Hepatocyte (in vitro differentiated cells): ENCODE data around the gene UBR1. TPM values are rescaled to one million over a fixed set of nuclear protein-coding genes. Genes with fewer than 3 reads are reported as not detected.

Source experiments
- DNase-seq: peaks from one replicate; pipeline ENCODE4 v3.0.0-alpha.2; 2016; ENCODE audit warnings: low spot score
- H2AFZ ChIP-seq: fragments of 200-600 bp; sonication (generic); 2 replicates; pipeline ENCODE4 v1.6.0; 2016; ENCODE audit warnings: antibody characterized with exemption, mild to moderate bottlenecking
- H3K27ac ChIP-seq: fragments of 200-600 bp; sonication (generic); 2 replicates; pipeline ENCODE4 v1.5.1; 2016; ENCODE audit warnings: mild to moderate bottlenecking
- H3K27me3 ChIP-seq: fragments of 200-600 bp; sonication (generic); 2 replicates; pipeline ENCODE4 v1.6.1; 2016
- H3K36me3 ChIP-seq: fragments of 200-600 bp; sonication (generic); replicated peaks from 2 replicates; pipeline ENCODE4 v1.5.1; 2016; ENCODE audit warnings: low read depth; ENCODE audit not compliant: insufficient read depth
- H3K4me1 ChIP-seq: fragments of 200-600 bp; sonication (generic); 2 replicates; pipeline ENCODE4 v1.5.1; 2016; ENCODE audit warnings: mild to moderate bottlenecking, moderate library complexity; ENCODE audit not compliant: insufficient read depth
- H3K4me2 ChIP-seq: fragments of 200-600 bp; sonication (generic); 2 replicates; pipeline ENCODE4 v1.6.0; 2016
- H3K4me3 ChIP-seq: fragments of 200-600 bp; sonication (generic); 2 replicates; pipeline ENCODE4 v1.5.1; 2016; ENCODE audit warnings: mild to moderate bottlenecking
- H3K79me2 ChIP-seq: fragments of 200-600 bp; sonication (generic); 2 replicates; pipeline ENCODE4 v1.6.0; 2017; ENCODE audit warnings: mild to moderate bottlenecking
- H3K9me2 ChIP-seq: fragments of 200-600 bp; sonication (generic); replicated peaks from 2 replicates; pipeline ENCODE4 v1.6.0; 2017; ENCODE audit warnings: mild to moderate bottlenecking; ENCODE audit not compliant: insufficient read depth
- H3K9me3 ChIP-seq: fragments of 200-600 bp; sonication (generic); 2 replicates; pipeline ENCODE4 v1.5.1; 2016; ENCODE audit warnings: low read depth, mild to moderate bottlenecking
- H4K20me1 ChIP-seq: fragments of 200-600 bp; sonication (generic); 2 replicates; pipeline ENCODE4 v1.6.0; 2016; ENCODE audit warnings: mild to moderate bottlenecking; ENCODE audit not compliant: insufficient read depth, poor library complexity, severe bottlenecking
- CTCF ChIP-seq: fragments of 200-600 bp; sonication (generic); IDR thresholded peaks from 2 replicates; pipeline ENCODE4 v1.5.1; 2016; ENCODE audit warnings: antibody characterized with exemption, mild to moderate bottlenecking; ENCODE audit not compliant: poor library complexity
- EZH2 ChIP-seq: fragments of 200-600 bp; sonication (generic); IDR thresholded peaks from 2 replicates; pipeline ENCODE4 v1.6.1; 2016; ENCODE audit warnings: antibody characterized with exemption, mild to moderate bottlenecking, borderline replicate concordance
- EZH2phosphoT487 ChIP-seq: fragments of 200-600 bp; sonication (generic); IDR thresholded peaks from one replicate; pipeline ENCODE4 v1.6.1; 2018; ENCODE audit warnings: antibody characterized with exemption, mild to moderate bottlenecking, low read depth, moderate library complexity; ENCODE audit not compliant: unreplicated experiment, severe bottlenecking
- WGBS: methylation state at CpG from one replicate; pipeline ENCODE4 v1.1.6; 2016; ENCODE audit warnings: low lambda C conversion rate; ENCODE audit errors: missing lambda C conversion rate; 5-methylcytosine and 5-hydroxymethylcytosine counted together
- polyA plus RNA-seq: library from polyadenylated mRNA; unstranded; fragments of >200 nt; fragmentation: Nextera tagmentation; extraction: Ambion mirVana; gene quantifications from 2 replicates; pipeline ENCODE4 v1.2.1, GENCODE V29; 2016
- total RNA-seq: library from RNA; depleted of rRNA; stranded (reverse); fragments of >200 nt; gene quantifications from 2 replicates; pipeline ENCODE4 v1.2.3, GENCODE V29; 2014

Gene UBR1
- total RNA-seq (31.0 and 32.5 TPM in 2 replicates), polyA plus RNA-seq (11.9 and 14.8 TPM in 2 replicates)

- no peaks in the 10 kb centered on the region for H3K36me3 ChIP-seq
- H3K79me2 ChIP-seq, result peaks cover 48% of the 10 kb centered on the region
- TF ChIP-seq EZH2, result no peak
- no peak for TF ChIP-seq EZH2phosphoT487
- no peak for TF ChIP-seq CTCF
- H3K9me3 ChIP-seq, result no peaks in the 10 kb centered on the region
- H3K27ac ChIP-seq, result peak within 1 kb of the TSS; percentile 92
- no peaks in the 10 kb centered on the region for H3K9me2 ChIP-seq
- peaks cover 17% of the 10 kb centered on the region for H3K4me1 ChIP-seq
- DNase-seq, result peak; percentile 94
- 1% methylated on average over 33 of the region's 33 CpGs for WGBS
- no peaks in the 10 kb centered on the region for H4K20me1 ChIP-seq
- peak within 1 kb of the TSS; percentile 93 for H2AFZ ChIP-seq
- no peaks in the 10 kb centered on the region for H3K27me3 ChIP-seq
- peak within 1 kb of the TSS; percentile 78 for H3K4me3 ChIP-seq
- peak within 1 kb of the TSS; percentile 87 for H3K4me2 ChIP-seq
Measured at GRCh38 chr15:43105778-43106485, at the start of gene UBR1. TSS of gene UBR1 (minus strand) at chr15:43106038. CDS start at chr15:43106022, 16 bp downstream.

- Histone ChIP-seq H3K27ac (no peak overlapping the region), H3K4me1 (no peaks in the 10 kb centered on the region), H2AFZ (no peak overlapping the region), H3K27me3 (no peaks in the 10 kb centered on the region), H3K4me3 (no peak overlapping the region), H3K4me2 (no peak overlapping the region), H3K9me3 (no peaks in the 10 kb centered on the region), H3K9me2 (no peaks in the 10 kb centered on the region), H3K79me2 (no peaks in the 10 kb centered on the region), H3K36me3 (no peaks in the 10 kb centered on the region), H4K20me1 (no peaks in the 10 kb centered on the region)
- TF ChIP-seq CTCF, result no peak
- TF ChIP-seq EZH2phosphoT487, result no peak
- no peak for TF ChIP-seq EZH2
- DNase-seq, result no peak
Measured at GRCh38 chr15:43153269-43153668, 47.4 kb upstream of the UBR1 start.

GRCh38 chr15:43151688-43152087, 45.9 kb upstream of the UBR1 start:
- DNase-seq, result no peak
- no peaks in the 10 kb centered on the region for H4K20me1 ChIP-seq
- no peak overlapping the region for H3K4me3 ChIP-seq
- no peak overlapping the region for H2AFZ ChIP-seq
- no peaks in the 10 kb centered on the region for H3K79me2 ChIP-seq
- 84% methylated on average over 2 of the region's 2 CpGs for WGBS
- no peaks in the 10 kb centered on the region for H3K4me1 ChIP-seq
- H3K36me3 ChIP-seq, result no peaks in the 10 kb centered on the region
- no peaks in the 10 kb centered on the region for H3K9me3 ChIP-seq
- H3K27me3 ChIP-seq, result no peaks in the 10 kb centered on the region
- H3K9me2 ChIP-seq, result no peaks in the 10 kb centered on the region
- no peak for TF ChIP-seq CTCF
- no peak for TF ChIP-seq EZH2
- H3K27ac ChIP-seq, result no peak overlapping the region
- H3K4me2 ChIP-seq, result no peak overlapping the region
